ENCODE results near the gene PDGFB. TPM values are rescaled to one million over a fixed set of nuclear protein-coding genes. Genes with fewer than 3 reads are reported as not detected.

PDGFB gene
- total and polyA plus RNA-seq, 5 donors from 2014 or later, result 0.63 to 6.3 (median 4.3) TPM

- Histone ChIP-seq H3K4me3 (ENCODE audit: low read depth, low read length) (no peak overlapping the region), H3K27ac (ENCODE audit: insufficient read depth, low read length, poor library complexity, severe bottlenecking) (no peak overlapping the region), H3K4me1 (ENCODE audit: control insufficient read depth, insufficient read depth, low read length, poor library complexity, severe bottlenecking) (no peaks in the 10 kb centered on the region), H3K27me3 (ENCODE audit: control insufficient read depth, insufficient read depth, low read length) (no peaks in the 10 kb centered on the region), H3K9me3 (ENCODE audit: control insufficient read depth in 2 of 2, low read length in 2 of 2) (peaks cover 0 to 2% of the 10 kb centered on the region in 2 experiments), H3K36me3 (ENCODE audit: control insufficient read depth, insufficient read depth, low read length) (no peaks in the 10 kb centered on the region)
- Mint-ChIP-seq H3K4me3 (no peak overlapping the region), H3K36me3 (no peaks in the 10 kb centered on the region), H3K27me3 (peaks cover 20% of the 10 kb centered on the region), H3K27ac (no peak overlapping the region), H3K4me1 (no peaks in the 10 kb centered on the region), H3K9me3 (peaks cover 0 to 6% (median 0%) of the 10 kb centered on the region in 7 donors)
- ATAC-seq (ENCODE audit: low read depth in 2 of 2) (no peak), DNase-seq (no peak)
Measured at GRCh38 chr22:39188809-39189208, 56.0 kb downstream of the PDGFB start.

- H3K4me1 ChIP-seq (ENCODE audit: control insufficient read depth, insufficient read depth, low read length, poor library complexity, severe bottlenecking), result no peaks in the 10 kb centered on the region
- no peak for ATAC-seq (ENCODE audit: low read depth in 2 of 2)
Measured at GRCh38 chr22:39185601-39186012, 59.2 kb downstream of the PDGFB start.

GRCh38 chr22:39184586-39185577 lies 59.9 kb downstream of the PDGFB start:
- H3K36me3 Mint-ChIP-seq, result peaks cover 3% of the 10 kb centered on the region
- H3K27me3 Mint-ChIP-seq, result peaks cover 14% of the 10 kb centered on the region
- no peaks in the 10 kb centered on the region for H3K27me3 ChIP-seq (ENCODE audit: control insufficient read depth, insufficient read depth, low read length)
- H3K27ac ChIP-seq (ENCODE audit: insufficient read depth, low read length, poor library complexity, severe bottlenecking), result no peak overlapping the region
- H3K4me3 ChIP-seq (ENCODE audit: low read depth, low read length), result no peak overlapping the region
- DNase-seq (no peak), ATAC-seq (ENCODE audit: low read depth in 2 of 2) (no peak)
- H3K4me3 Mint-ChIP-seq, result no peak overlapping the region
- H3K9me3 Mint-ChIP-seq, result peaks cover 0 to 4% (median 0%) of the 10 kb centered on the region in 7 donors
- no peaks in the 10 kb centered on the region for H3K4me1 ChIP-seq (ENCODE audit: control insufficient read depth, insufficient read depth, low read length, poor library complexity, severe bottlenecking)
- no peaks in the 10 kb centered on the region for H3K4me1 Mint-ChIP-seq
- no peaks in the 10 kb centered on the region for H3K36me3 ChIP-seq (ENCODE audit: control insufficient read depth, insufficient read depth, low read length)
- H3K27ac Mint-ChIP-seq, result no peak overlapping the region
- H3K9me3 ChIP-seq (ENCODE audit: control insufficient read depth in 2 of 2, low read length in 2 of 2), result peaks cover 0 to 4% of the 10 kb centered on the region in 2 experiments

More at GRCh38 chr22:39185601-39186012, 59.2 kb downstream of the PDGFB start:
- no peak overlapping the region for H3K4me3 Mint-ChIP-seq
- Histone ChIP-seq H3K4me3 (ENCODE audit: low read depth, low read length) (no peak overlapping the region), H3K27ac (ENCODE audit: insufficient read depth, low read length, poor library complexity, severe bottlenecking) (no peak overlapping the region), H3K27me3 (ENCODE audit: control insufficient read depth, insufficient read depth, low read length) (no peaks in the 10 kb centered on the region), H3K36me3 (ENCODE audit: control insufficient read depth, insufficient read depth, low read length) (no peaks in the 10 kb centered on the region), H3K9me3 (ENCODE audit: control insufficient read depth in 2 of 2, low read length in 2 of 2) (peaks cover 0 to 4% of the 10 kb centered on the region in 2 experiments)
- no peak for DNase-seq
- H3K4me1 Mint-ChIP-seq, result no peaks in the 10 kb centered on the region
- peaks cover 0 to 4% (median 0%) of the 10 kb centered on the region in 7 donors for H3K9me3 Mint-ChIP-seq
- no peak overlapping the region for H3K27ac Mint-ChIP-seq
- peaks cover 14% of the 10 kb centered on the region for H3K27me3 Mint-ChIP-seq
- peaks cover 3% of the 10 kb centered on the region for H3K36me3 Mint-ChIP-seq

GRCh38 chr22:39183991-39184585 lies 60.7 kb downstream of the PDGFB start:
- Histone ChIP-seq H3K4me3 (ENCODE audit: low read depth, low read length) (no peak overlapping the region), H3K27me3 (ENCODE audit: control insufficient read depth, insufficient read depth, low read length) (no peaks in the 10 kb centered on the region), H3K36me3 (ENCODE audit: control insufficient read depth, insufficient read depth, low read length) (no peaks in the 10 kb centered on the region), H3K4me1 (ENCODE audit: control insufficient read depth, insufficient read depth, low read length, poor library complexity, severe bottlenecking) (no peaks in the 10 kb centered on the region), H3K9me3 (ENCODE audit: control insufficient read depth in 2 of 2, low read length in 2 of 2) (peaks cover 0 to 4% of the 10 kb centered on the region in 2 experiments), H3K27ac (ENCODE audit: insufficient read depth, low read length, poor library complexity, severe bottlenecking) (no peak overlapping the region)
- DNase-seq (no peak), ATAC-seq (ENCODE audit: low read depth in 2 of 2) (no peak)
- peaks cover 14% of the 10 kb centered on the region for H3K27me3 Mint-ChIP-seq
- peaks cover 0 to 4% (median 0%) of the 10 kb centered on the region in 7 donors for H3K9me3 Mint-ChIP-seq
- peak overlapping the region in 1 of 3 donors; percentile 50 for H3K27ac Mint-ChIP-seq
- peaks cover 3% of the 10 kb centered on the region for H3K36me3 Mint-ChIP-seq
- no peak overlapping the region for H3K4me3 Mint-ChIP-seq
- peaks cover 0 to 7% (median 2%) of the 10 kb centered on the region in 4 donors for H3K4me1 Mint-ChIP-seq

GRCh38 chr22:39182478-39183030 lies 62.2 kb downstream of the PDGFB start:
- Mint-ChIP-seq H3K27me3 (peaks cover 2% of the 10 kb centered on the region), H3K27ac (no peak overlapping the region), H3K36me3 (peaks cover 3% of the 10 kb centered on the region), H3K9me3 (peaks cover 0 to 4% (median 0%) of the 10 kb centered on the region in 7 donors), H3K4me1 (peaks cover 0 to 21% (median 13%) of the 10 kb centered on the region in 4 donors), H3K4me3 (no peak overlapping the region)
- Histone ChIP-seq H3K9me3 (ENCODE audit: control insufficient read depth in 2 of 2, low read length in 2 of 2) (peaks cover 0 to 4% of the 10 kb centered on the region in 2 experiments), H3K36me3 (ENCODE audit: control insufficient read depth, insufficient read depth, low read length) (no peaks in the 10 kb centered on the region), H3K27ac (ENCODE audit: insufficient read depth, low read length, poor library complexity, severe bottlenecking) (no peak overlapping the region), H3K27me3 (ENCODE audit: control insufficient read depth, insufficient read depth, low read length) (no peaks in the 10 kb centered on the region), H3K4me3 (ENCODE audit: low read depth, low read length) (no peak overlapping the region), H3K4me1 (ENCODE audit: control insufficient read depth, insufficient read depth, low read length, poor library complexity, severe bottlenecking) (peaks cover 8% of the 10 kb centered on the region)
- ATAC-seq (ENCODE audit: low read depth in 2 of 2), result no peak
- DNase-seq, result no peak

GRCh38 chr22:39181778-39182177 lies 63.0 kb downstream of the PDGFB start:
- H3K27me3 Mint-ChIP-seq, result no peaks in the 10 kb centered on the region
- H3K4me3 ChIP-seq (ENCODE audit: low read depth, low read length), result no peak overlapping the region
- peaks cover 0 to 4% (median 0%) of the 10 kb centered on the region in 7 donors for H3K9me3 Mint-ChIP-seq
- ATAC-seq (ENCODE audit: low read depth in 2 of 2), result no peak
- H3K4me1 Mint-ChIP-seq, result peaks cover 0 to 25% (median 16%) of the 10 kb centered on the region in 4 donors
- H3K27me3 ChIP-seq (ENCODE audit: control insufficient read depth, insufficient read depth, low read length), result no peaks in the 10 kb centered on the region
- H3K9me3 ChIP-seq (ENCODE audit: control insufficient read depth in 2 of 2, low read length in 2 of 2), result peaks cover 0 to 4% of the 10 kb centered on the region in 2 experiments
- peaks cover 16% of the 10 kb centered on the region for H3K4me1 ChIP-seq (ENCODE audit: control insufficient read depth, insufficient read depth, low read length, poor library complexity, severe bottlenecking)
- peaks cover 3% of the 10 kb centered on the region for H3K36me3 Mint-ChIP-seq
- DNase-seq, result no peak
- no peak overlapping the region for H3K27ac Mint-ChIP-seq
- H3K27ac ChIP-seq (ENCODE audit: insufficient read depth, low read length, poor library complexity, severe bottlenecking), result no peak overlapping the region
- no peaks in the 10 kb centered on the region for H3K36me3 ChIP-seq (ENCODE audit: control insufficient read depth, insufficient read depth, low read length)
- no peak overlapping the region for H3K4me3 Mint-ChIP-seq

- no peak for DNase-seq
- Histone ChIP-seq H3K27ac (ENCODE audit: insufficient read depth, low read length, poor library complexity, severe bottlenecking) (no peak overlapping the region), H3K27me3 (ENCODE audit: control insufficient read depth, insufficient read depth, low read length) (no peaks in the 10 kb centered on the region), H3K9me3 (ENCODE audit: control insufficient read depth in 2 of 2, low read length in 2 of 2) (peaks cover 0 to 4% of the 10 kb centered on the region in 2 experiments), H3K36me3 (ENCODE audit: control insufficient read depth, insufficient read depth, low read length) (no peaks in the 10 kb centered on the region), H3K4me1 (ENCODE audit: control insufficient read depth, insufficient read depth, low read length, poor library complexity, severe bottlenecking) (peaks cover 16% of the 10 kb centered on the region), H3K4me3 (ENCODE audit: low read depth, low read length) (no peak overlapping the region)
- Mint-ChIP-seq H3K27me3 (no peaks in the 10 kb centered on the region), H3K9me3 (peaks cover 0 to 4% (median 0%) of the 10 kb centered on the region in 7 donors), H3K4me1 (peaks cover 0 to 30% (median 16%) of the 10 kb centered on the region in 4 donors), H3K36me3 (peaks cover 3% of the 10 kb centered on the region), H3K4me3 (no peak overlapping the region), H3K27ac (no peak overlapping the region)
- ATAC-seq (ENCODE audit: low read depth in 2 of 2), result no peak
Measured at GRCh38 chr22:39181356-39181755, 63.4 kb downstream of the PDGFB start.

Measured in CD4-positive, CD25-positive, alpha-beta regulatory T cell (primary cell).